Measurements from ENCODE around the gene PPP1R2.
"Not testable (repeated sequence)": the region's sequence is repeated elsewhere in the genome, so short reads cannot be mapped to it uniquely, and the experiment has no call there.

Gene PPP1R2

GRCh38 chr3:195543500-195544229 lies 540 bp upstream of the PPP1R2 start:
- FAIRE-seq (no peak), DNase-seq (ENCODE audit: extremely low spot score, insufficient read length, low read depth) (no peak)

- FAIRE-seq: peak; percentile 70
- no peak for DNase-seq (ENCODE audit: extremely low spot score, insufficient read length, low read depth)
Measured at GRCh38 chr3:195542316-195542697, 818 bp downstream of the PPP1R2 start.

DNA sequence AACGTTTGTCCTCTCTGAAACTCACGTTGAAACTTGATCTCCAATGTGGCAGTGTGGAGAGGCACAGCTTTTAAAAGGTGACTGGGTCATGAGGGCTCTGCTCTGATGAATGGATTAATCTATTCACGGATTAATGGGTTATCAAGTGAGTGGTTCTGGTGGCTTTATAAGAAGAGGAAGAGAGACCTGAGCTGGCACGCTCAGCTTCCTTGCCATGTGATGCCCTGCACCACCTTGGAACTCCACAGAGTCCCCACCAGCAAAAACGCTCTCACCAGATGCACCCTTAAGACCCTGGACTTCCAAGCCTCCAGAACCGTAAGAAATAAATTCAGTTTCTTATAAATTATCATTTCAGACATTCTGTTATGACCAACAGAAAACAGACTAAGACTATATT lies 2.6 kb downstream of the PPP1R2 start:
- peak; percentile 5 for FAIRE-seq
- DNase-seq (ENCODE audit: extremely low spot score, insufficient read length, low read depth): no peak

- DNase-seq (ENCODE audit: extremely low spot score, insufficient read length, low read depth): no peak
- FAIRE-seq: no peak
Measured at GRCh38 chr3:195540027-195540426, 3.1 kb downstream of the PPP1R2 start.

DNA sequence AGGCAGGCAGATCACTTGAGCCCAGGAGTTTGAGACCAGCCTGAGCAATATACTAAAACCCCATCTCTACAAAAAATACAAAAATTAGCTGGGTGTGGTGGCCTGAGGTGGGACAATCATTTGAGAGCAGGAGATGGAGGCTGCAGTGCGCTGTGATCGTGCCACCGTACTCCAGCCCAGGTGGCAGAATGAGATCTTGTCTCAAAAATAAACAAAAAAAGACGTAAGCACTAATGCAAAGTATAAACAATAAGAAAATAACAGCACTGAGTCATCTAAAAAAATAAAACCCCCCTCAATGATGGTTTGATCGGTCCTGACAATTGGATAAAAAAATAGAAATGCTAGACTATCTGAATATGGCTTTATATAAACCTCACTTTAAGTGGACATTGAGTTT lies 3.6 kb downstream of the PPP1R2 start:
- FAIRE-seq (no peak), DNase-seq (ENCODE audit: extremely low spot score, insufficient read length, low read depth) (no peak)

DNA sequence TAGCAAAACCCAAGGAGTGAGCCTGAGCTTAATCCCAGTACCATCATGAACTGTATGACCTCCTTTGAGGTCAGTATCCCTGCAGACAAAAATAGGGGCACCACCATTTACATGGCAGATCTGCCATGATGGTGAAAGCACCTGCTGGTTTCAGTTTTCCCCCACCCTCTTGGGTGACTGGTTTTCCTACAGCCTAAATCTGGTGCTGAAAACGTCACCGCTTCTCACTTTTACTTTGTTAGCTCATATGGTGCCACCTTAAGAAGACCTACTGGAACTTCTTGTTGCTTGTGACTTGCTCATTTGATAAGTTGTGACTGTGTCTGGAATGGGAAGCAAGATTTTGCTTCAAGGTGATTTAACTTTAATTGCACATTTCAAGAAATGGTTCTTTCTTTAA lies 5.1 kb downstream of the PPP1R2 start:
- FAIRE-seq (peak; percentile 87), DNase-seq (ENCODE audit: extremely low spot score, insufficient read length, low read depth) (no peak)

DNA sequence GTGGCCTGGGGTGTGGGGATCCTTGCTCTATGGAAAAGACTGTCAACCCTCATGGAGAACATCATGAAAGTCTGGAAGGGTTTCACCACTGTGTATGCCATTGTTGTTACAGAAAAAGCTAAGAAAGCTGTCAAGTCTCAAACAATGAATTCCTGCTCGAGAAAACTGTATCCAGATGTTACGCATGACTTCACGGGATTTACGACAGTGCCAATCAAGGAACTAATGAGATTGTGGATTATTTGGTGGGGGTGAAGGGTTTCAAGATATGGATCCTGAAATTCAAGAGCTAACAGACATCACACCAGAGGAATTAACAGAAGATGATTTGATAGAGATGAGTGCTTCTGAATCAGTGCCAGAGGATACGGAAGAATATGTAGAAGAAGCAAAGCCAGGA lies 7.8 kb downstream of the PPP1R2 start:
- FAIRE-seq: no peak

DNA sequence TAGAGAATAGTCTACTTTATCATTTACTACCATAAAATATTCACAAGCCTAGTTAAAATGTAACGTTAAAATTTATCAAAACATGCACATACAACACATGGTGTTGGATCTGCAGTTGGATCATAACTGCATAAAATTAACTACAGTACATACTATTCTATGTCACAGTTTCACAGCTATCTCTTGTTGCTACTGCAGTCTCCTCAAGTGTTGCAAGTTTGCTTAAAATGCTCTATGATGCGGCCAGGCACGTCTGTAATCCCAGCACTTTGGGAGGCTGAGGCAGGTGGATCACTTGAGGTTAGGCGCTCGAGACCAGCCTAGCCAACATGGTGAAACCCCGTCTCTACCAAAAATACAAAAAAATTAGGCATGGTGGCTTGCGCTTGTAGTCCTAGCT lies 10.3 kb downstream of the PPP1R2 start:
- no peak for DNase-seq (ENCODE audit: extremely low spot score, insufficient read length, low read depth)
- no peak for FAIRE-seq

More for the DNA sequence above, 7.8 kb downstream of the PPP1R2 start:
- DNase-seq (ENCODE audit: extremely low spot score, insufficient read length, low read depth): no peak

DNA sequence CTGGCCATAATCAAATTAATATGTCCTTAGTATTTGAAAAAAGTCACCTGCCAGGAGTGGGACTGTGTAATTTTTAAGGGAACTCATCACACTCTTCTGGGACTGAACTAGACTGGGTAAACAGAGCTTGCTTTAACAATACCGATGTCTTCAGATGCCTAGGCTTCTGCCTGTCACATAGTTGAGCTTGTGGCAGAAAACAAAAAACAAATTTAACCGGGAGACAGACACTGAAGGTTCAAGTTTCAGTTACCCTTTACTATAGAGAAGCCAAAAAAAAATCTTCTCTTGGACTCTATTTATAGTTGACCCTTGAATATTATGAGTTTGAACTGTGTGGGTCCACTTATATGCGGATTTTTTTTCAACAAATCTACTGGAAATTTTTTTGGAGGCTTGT lies 10.8 kb downstream of the PPP1R2 start:
- no peak for FAIRE-seq
- DNase-seq (ENCODE audit: extremely low spot score, insufficient read length, low read depth): no peak

DNA sequence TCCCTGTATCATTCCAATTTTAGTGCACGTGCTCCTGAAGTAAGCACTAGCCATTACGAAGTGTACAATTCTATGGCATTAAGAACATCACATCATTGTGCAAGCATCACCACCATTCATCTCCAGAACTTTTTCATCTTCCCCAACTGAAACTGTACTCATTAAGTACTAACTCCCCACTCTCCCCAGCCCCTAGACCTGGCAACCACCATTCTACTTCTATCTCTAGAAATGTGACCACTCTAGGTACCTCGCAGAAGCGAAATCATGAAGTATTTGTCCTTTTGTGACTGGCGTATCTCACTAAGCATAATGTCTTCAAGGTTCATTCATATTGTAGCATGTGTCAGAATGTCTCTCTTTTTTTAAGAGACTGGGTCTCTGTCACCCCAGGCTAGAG lies 11.4 kb downstream of the PPP1R2 start:
- FAIRE-seq (no peak), DNase-seq (ENCODE audit: extremely low spot score, insufficient read length, low read depth) (no peak)

GRCh38 chr3:195526492-195526891 lies 16.6 kb downstream of the PPP1R2 start:
- no peak for DNase-seq (ENCODE audit: extremely low spot score, insufficient read length, low read depth)
- FAIRE-seq: no peak

DNA sequence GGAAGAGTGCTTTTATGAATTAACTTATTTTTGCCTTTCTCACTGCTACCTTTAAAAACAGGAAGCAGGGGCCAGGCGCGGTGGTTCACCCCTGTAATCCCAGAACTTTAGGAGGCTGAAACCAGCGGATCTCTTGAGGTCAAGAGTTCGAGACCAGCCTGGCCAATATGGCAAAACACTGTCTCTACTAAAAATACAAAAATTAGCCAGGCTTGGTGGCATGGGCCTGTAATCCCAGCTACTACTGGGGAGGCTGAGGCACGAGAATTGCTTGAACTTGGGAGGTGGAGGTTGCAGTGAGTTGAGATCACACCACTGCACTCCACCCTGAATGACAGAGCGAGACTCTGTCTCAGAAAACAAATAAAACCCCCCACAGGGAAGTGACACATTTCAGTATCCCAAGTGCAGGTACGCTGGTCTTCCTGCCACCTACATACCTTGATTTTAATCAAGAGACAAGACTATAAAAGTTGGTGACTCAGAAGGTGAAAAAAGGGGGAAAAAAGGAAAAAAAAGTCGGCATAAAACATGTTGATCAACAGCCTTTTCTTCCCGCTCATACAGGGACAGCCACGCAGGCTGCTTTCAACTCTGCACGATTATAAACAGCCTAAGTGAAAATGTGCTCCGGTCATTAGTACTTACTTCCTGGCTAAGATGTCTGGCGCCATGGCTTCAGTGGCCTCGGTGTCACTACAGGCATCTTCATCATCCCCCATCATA lies 18.8 kb downstream of the PPP1R2 start:
- DNase-seq (ENCODE audit: extremely low spot score, insufficient read length, low read depth) (no peak), FAIRE-seq (no peak)

DNA sequence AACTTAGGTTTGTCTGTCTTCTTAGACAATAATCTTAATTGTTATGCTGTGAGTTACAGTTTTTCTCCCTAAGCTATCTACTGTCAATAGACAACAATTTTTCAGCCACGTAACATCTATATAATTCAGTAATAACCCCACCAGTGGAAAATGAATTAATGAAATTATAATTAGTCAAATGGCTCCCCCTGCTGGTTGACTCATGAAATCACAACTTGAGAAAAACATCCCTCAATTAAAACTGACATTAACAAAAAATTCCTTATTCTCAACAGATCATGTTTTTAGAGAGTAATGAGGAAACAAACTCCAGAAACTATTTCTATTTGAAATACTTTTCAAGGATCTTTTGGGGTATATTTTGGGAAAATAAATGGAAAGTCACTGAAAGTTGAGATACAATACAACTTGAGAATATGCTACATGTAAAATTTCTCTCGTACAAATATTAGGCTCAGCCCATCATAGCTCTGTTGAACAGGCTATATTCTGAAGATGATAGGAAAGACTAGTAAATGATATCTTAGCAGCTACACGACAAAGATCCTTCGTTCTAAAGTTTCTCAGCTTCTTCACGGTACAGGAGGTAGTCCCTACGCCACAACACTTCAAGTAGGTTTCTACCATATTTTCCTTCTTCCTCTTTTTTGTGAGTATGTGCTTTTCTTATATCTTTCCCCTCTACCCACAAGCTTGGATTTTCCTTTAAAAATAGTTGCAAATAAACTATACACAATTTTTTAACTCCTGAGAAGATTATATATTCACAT lies 20.7 kb downstream of the PPP1R2 start:
- DNase-seq (ENCODE audit: extremely low spot score, insufficient read length, low read depth): no peak
- FAIRE-seq: peak; percentile 76

DNA sequence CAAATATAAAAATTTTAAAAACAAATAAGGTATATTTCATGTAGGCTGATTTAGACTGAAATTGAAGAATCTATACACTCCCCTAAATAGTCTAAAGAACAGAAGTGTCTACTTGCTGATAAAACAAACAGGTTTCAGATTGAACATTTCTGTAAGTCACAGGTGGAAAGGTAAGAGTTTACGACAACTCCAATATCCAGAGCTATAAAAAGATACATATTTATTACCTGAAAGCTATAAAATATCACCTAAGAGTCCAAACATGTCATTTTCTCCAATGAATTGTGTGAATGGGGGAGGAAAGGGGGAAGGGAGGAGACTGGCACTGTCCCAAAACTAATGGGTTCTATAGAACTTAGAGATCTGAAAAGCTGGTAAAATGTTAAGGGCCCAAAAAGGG lies 26.1 kb downstream of the PPP1R2 start:
- FAIRE-seq: no peak
- no peak for DNase-seq (ENCODE audit: extremely low spot score, insufficient read length, low read depth)

DNA sequence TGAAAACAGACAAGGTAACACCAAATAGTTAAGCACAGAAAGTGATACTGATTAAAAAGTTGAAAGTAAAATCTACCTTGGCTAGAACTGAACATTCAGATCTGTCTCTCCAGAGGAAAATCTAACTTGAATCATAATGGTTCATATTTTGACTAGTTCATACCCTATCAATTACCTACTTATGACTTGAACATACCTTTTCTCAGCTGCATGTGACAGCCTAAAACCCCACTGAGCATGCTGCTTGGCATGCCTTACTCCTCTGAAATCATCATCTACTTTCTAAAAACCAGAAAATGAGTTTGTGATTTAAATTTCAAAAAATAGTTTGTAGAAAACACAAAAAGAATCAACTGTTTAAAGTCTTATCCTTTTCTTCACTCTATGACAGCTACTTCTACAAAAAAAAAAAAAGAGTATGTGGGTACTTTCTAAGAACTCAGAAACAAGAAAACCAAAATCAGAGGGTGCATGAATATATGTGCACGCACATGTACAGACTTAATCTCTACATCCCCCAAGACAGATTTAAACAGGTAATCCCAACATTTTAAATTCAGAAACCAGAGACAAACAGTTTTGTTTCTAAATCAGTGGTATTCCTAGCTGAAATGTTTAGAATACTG lies 28.4 kb downstream of the PPP1R2 start:
- FAIRE-seq: peak; percentile 47
- DNase-seq (ENCODE audit: extremely low spot score, insufficient read length, low read depth): not testable (repeated sequence)

DNA sequence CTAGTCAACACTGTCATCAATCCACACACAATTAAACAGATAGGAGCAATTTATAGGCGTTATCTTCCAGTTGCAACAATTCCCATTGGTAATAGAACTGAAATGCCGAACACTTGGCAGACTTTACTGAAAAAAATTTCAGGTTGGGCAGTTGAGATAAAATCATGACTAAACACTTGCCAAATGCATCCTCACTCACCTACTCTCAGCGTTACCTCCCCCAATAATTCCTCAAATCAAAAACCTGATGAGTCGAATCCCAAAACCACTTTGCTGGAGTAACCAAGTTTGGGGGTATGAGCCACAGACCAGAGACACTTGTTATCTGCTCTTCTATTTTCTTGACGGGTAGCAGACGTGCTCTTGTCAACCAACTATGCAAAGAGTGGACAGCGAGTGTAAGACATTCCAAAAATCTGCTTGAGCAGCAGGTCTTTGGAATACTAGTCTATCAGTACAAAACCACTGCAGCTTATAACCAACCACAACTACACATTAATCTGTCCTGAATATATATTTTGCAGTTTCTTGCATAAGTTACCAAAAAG lies 30.3 kb downstream of the PPP1R2 start:
- DNase-seq (ENCODE audit: extremely low spot score, insufficient read length, low read depth) (no peak), FAIRE-seq (no peak)

DNA sequence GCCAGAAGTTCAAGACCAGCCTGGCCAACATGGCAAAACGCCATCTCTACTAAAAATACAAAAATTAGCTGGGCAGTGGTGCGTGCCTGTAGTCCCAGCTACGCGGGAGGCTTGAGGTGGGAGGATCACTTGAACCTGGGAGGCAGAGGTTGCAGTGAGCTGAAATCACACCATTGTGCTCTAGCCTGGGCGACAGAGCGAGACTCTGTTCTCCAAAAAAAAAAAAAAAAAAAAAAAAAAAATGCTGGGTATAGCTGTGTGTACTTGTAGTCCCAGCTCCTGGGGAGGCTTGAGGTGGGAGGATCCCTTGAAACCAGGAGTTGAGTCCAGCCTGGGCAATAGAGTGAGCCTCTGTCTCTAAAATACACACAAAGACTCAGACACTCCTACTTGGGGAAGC lies 32.0 kb downstream of the PPP1R2 start:
- FAIRE-seq (no peak), DNase-seq (ENCODE audit: extremely low spot score, insufficient read length, low read depth) (no peak)

GRCh38 chr3:195508185-195508584 lies 34.9 kb downstream of the PPP1R2 start:
- FAIRE-seq (no peak), DNase-seq (ENCODE audit: extremely low spot score, insufficient read length, low read depth) (no peak)

- no peak for FAIRE-seq
Measured at GRCh38 chr3:195475614-195476013, 67.5 kb downstream of the PPP1R2 start.

GRCh38 chr3:195475116-195475515 lies 68.0 kb downstream of the PPP1R2 start:
- not testable (repeated sequence) for FAIRE-seq; DNase-seq (ENCODE audit: extremely low spot score, insufficient read length, low read depth)

More at GRCh38 chr3:195475614-195476013, 67.5 kb downstream of the PPP1R2 start:
- DNase-seq (ENCODE audit: extremely low spot score, insufficient read length, low read depth): no peak

Data from GM18507 (cell line).